SKM-1 (cell line): ENCODE data around the gene DPY19L2.
"Not testable (repeated sequence)": the region's sequence is repeated elsewhere in the genome, so short reads cannot be mapped to it uniquely, and the experiment has no call there.

Experiments
- DNase-seq: peaks from one replicate; lab custom pipeline; 2025; ENCODE audit not compliant: unreplicated experiment; lab: John Stamatoyannopoulos, UW

DPY19L2 gene

DNA sequence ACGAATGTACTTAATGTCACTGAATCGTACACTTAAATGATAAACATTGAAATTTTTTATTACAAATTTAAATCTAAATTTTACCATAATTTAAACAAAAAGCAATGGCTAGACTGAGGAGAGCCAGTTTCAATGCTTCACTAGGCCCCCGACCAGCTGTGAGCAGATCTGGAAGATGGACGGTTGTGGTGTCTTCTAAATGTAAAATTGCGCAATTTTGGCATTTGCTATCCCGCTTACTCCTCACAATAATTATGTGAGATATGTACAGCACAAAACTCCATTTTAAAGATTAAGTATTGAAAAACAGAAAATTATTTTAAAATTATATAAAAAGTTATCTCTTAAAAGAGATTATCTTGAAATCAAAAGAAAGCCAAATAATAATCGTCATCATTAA is 5.3 kb downstream of the DPY19L2 start:
- not testable (repeated sequence) for DNase-seq

DNA sequence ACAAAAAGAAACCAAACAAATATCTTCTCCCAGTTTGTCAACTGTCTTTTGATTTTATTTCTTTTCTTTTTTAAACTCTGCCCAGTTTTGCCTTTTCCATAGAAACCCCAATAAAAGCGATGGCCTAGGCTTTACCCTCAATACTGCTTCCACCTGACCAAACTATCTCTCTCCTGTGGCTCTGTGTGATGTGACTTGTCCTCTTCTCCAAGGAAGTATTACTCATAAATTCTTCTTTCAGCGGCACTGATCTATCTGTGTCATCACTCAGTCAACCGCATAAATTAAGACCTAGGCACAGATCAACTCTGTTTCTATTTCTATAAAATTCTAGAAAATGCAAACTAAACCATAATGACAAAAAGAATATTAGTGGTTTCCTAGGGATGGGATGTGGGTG is 9.8 kb downstream of the DPY19L2 start:
- not testable (repeated sequence) for DNase-seq

GRCh38 chr12:63656407-63656806 is 11.9 kb downstream of the DPY19L2 start:
- DNase-seq: not testable (repeated sequence)

DNA sequence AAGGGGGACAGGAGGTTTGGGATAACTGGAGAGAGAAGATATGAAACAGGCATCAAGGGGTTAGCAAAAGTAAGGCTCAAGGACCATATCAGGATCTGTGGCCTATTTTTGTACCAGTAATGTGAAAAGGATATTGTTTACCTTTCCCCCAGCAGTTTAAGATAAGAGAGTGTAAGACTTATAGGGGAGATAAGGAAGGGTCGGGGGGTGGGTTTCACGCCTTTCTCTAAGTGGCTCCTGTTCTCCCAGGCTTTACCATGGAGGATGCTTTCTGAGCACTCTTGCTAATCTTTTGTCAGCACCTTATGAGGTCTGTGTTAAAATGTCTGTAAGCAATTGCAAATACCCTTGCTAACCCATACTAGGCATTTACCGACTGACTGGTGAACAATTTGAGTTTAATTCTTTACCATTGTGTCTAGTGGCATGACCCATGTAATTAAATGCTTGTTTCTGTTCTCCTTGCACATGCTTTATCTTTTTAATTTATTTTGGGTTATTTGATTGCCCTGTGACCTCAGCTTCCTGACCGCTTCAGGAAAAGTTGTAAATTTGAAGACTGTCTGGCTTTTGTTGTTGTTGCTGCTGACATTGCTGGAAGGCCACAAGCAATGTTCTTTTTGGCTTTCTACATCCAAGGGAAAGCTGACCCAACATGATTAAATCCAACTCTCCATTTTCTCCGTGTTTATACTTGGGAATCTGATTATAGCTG is 12.6 kb downstream of the DPY19L2 start:
- DNase-seq: not testable (repeated sequence)

DNA sequence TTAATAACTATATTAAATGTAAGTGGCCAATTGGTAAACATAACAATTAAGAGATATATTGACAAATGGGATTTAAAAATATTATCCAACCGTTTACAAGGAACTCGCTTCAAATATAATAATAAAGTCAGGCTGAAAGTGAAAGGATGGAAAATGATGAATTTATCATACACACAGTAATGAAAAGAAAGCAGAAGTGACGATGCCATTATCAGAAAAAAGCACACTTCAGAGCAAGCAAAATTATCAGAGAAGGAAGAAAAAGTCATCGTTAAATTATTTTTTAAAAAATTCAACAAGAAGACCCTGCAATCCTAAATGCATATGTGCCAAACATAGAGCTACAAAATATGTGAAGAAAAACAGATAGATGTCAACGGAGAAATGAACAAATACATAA is 13.8 kb downstream of the DPY19L2 start:
- not testable (repeated sequence) for DNase-seq

DNA sequence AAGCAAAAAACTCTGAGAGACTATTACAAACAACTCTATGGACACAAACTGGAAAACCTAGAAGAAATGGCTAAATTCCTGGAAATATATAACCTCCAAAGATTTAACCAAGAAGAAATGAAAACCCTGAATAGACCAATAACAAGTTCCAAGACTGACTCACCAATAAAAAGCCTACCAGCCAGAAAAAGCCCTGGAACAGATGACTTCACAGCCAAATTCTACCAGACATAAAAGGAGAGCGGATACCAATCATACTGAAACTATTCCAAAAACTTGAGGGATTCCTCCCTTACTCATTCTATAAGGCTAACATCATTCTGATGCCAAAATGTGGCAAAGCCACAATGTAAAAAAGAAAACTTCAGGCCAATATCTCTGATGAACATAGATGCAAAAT is 18.8 kb downstream of the DPY19L2 start:
- DNase-seq: not testable (repeated sequence)

GRCh38 chr12:63643381-63644140 is 24.7 kb downstream of the DPY19L2 start:
- not testable (repeated sequence) for DNase-seq

- DNase-seq: not testable (repeated sequence)
These were observed 44.0 kb downstream of the DPY19L2 start for GRCh38 chr12:63624258-63624657.

- not testable (repeated sequence) for DNase-seq
These were observed 52.7 kb downstream of the DPY19L2 start for GRCh38 chr12:63615544-63615943.

GRCh38 chr12:63611285-63611684 is 57.0 kb downstream of the DPY19L2 start:
- DNase-seq: not testable (repeated sequence)

- DNase-seq: not testable (repeated sequence)
These were observed 59.0 kb downstream of the DPY19L2 start for GRCh38 chr12:63609281-63609680.

- not testable (repeated sequence) for DNase-seq
These were observed 63.3 kb downstream of the DPY19L2 start for GRCh38 chr12:63604985-63605384.

- DNase-seq: not testable (repeated sequence)
These were observed 73.5 kb downstream of the DPY19L2 start for GRCh38 chr12:63594828-63595227.

- not testable (repeated sequence) for DNase-seq
These were observed 83.9 kb downstream of the DPY19L2 start for GRCh38 chr12:63584426-63584825.

GRCh38 chr12:63583289-63583688 is 85.0 kb downstream of the DPY19L2 start:
- not testable (repeated sequence) for DNase-seq

GRCh38 chr12:63577631-63578030 is 90.7 kb downstream of the DPY19L2 start:
- not testable (repeated sequence) for DNase-seq

- not testable (repeated sequence) for DNase-seq
These were observed 96.3 kb downstream of the DPY19L2 start for GRCh38 chr12:63572038-63572437.

GRCh38 chr12:63558445-63558844 is 109.8 kb downstream of the DPY19L2 start:
- not testable (repeated sequence) for DNase-seq

DNA sequence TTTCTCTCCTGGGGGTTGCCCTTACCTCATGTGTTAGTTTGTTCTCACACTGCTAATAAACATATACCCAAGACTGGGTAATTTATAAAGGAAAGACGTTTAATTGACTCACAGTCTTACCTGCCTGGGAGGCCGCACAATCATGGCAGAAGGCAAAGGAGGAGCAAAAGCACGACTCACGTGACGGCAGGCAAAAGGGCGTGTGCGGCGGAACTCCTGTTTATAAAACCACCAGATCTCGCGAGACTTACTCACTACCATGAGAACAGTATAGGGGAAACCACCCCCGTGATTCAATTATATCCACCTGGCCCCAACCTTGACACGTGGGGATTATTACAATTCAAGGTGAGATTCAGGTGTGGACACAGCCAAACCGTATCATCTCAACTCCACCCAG is 116.9 kb downstream of the DPY19L2 start:
- DNase-seq: not testable (repeated sequence)

DNA sequence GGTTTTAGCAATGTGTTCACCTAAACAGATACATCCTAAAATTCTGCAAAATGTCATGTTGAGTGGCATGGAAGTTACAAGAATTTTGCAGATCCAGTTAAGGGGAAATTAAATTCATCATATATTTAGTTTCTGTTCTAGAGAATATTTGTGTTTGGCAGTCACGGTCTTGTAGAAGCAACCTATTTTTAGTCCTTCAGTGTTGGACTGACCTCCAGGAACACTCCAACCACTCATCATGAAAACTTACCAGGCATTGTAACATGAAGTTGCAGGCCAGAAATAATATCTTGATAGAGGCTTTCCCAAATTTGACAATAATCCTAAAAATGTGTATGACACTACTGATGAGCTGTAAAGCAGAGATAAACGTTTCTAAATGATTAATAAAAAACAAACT is 119.3 kb downstream of the DPY19L2 start:
- DNase-seq: not testable (repeated sequence)

DNA sequence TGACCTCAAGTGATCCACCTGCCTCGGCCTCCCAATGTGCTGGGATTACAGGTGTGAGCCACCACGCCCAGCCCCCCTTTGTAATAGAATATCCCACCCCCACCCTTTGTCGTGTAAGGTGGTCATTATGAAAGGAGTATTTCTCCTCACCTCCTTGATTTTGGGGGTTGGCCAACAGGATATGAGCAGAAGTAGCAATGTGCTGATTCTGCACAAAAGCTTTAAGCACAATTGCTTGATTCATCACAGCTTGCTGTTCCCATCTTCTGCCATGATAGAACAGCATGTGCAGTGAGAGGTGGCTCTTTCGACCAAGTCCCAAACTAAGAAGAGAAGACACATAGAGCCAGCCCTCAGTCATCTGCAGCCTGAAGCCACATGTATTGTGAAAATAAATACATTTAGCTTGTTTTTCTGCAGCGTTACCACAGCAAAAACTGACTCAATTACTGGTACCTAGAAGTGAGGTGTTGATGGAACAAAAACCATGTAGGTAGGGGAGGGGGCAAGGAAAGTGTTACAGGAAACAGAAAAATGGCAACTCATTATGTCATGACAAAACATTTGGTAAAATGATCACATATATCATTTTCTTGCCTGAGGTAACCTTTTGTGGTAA is 122.9 kb downstream of the DPY19L2 start:
- not testable (repeated sequence) for DNase-seq

GRCh38 chr12:63538656-63539055 is 129.6 kb downstream of the DPY19L2 start:
- not testable (repeated sequence) for DNase-seq
